ENCODE measurements around the gene NRXN3. TPM values are rescaled to one million over a fixed set of nuclear protein-coding genes. Genes with fewer than 3 reads are reported as not detected.

Gene NRXN3
- total RNA-seq, 6 experiments from 2014 or later: 0.07 to 0.28 (median 0.11) TPM; not detected in 2

DNA sequence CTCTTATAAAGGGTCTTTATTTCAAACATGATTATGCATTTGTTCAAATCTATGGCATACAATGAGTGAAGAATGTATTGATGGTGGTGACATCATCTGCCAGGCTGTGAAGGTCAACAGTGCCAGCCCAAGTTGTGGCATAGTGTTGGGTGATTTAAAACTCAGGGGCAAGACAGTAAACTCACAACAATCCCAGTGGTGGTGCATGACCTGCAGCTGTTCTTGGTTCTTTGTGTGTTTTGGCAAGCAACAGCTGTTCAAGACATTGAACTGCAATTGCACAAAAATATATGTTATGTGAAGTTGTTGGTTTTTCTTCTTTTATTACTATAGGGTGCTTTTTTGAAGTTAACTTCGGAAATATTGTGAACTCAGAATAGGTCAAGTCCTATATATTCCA lies 851.6 kb downstream of the NRXN3 start:
- peaks cover 4% of the 10 kb centered on the region for H3K27me3 Mint-ChIP-seq (ENCODE audit: insufficient read depth)
- no peak overlapping the region for H3K27ac Mint-ChIP-seq
- no peaks in the 10 kb centered on the region for H3K36me3 Mint-ChIP-seq (ENCODE audit: low read depth)
- TF ChIP-seq, protein P1, sequence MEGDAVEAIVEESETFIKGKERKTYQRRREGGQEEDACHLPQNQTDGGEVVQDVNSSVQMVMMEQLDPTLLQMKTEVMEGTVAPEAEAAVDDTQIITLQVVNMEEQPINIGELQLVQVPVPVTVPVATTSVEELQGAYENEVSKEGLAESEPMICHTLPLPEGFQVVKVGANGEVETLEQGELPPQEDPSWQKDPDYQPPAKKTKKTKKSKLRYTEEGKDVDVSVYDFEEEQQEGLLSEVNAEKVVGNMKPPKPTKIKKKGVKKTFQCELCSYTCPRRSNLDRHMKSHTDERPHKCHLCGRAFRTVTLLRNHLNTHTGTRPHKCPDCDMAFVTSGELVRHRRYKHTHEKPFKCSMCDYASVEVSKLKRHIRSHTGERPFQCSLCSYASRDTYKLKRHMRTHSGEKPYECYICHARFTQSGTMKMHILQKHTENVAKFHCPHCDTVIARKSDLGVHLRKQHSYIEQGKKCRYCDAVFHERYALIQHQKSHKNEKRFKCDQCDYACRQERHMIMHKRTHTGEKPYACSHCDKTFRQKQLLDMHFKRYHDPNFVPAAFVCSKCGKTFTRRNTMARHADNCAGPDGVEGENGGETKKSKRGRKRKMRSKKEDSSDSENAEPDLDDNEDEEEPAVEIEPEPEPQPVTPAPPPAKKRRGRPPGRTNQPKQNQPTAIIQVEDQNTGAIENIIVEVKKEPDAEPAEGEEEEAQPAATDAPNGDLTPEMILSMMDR (IDR thresholded peaks at IDR 0.05): no peak
- peaks cover 24% of the 10 kb centered on the region for H3K4me1 Mint-ChIP-seq (ENCODE audit: low read depth)
- H3K9me3 Mint-ChIP-seq: no peaks in the 10 kb centered on the region
- no peak for DNase-seq
- H3K4me3 Mint-ChIP-seq: no peak overlapping the region

DNA sequence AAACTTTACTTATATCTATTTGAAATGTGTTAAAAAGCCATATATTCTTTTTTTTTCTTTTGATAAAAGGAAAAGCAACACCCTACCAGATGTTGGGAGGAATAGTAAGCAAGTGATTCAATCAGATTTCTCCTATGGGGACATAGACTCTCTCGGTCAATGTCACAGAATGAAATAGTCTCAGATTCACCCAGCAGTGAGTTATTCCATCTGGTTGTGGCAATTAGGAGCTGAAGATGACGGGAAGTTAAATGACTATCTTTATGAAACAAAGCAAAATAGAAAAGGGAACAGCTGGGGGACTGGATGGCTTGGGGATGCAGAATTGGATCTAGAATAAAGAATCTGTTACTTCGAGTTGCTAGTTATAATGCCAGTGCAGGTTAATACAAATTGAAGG lies 857.0 kb downstream of the NRXN3 start:
- Mint-ChIP-seq H3K4me3 (no peak overlapping the region), H3K27ac (no peak overlapping the region), H3K9me3 (no peaks in the 10 kb centered on the region), H3K36me3 (ENCODE audit: low read depth) (no peaks in the 10 kb centered on the region), H3K27me3 (ENCODE audit: insufficient read depth) (peaks cover 16% of the 10 kb centered on the region), H3K4me1 (ENCODE audit: low read depth) (no peaks in the 10 kb centered on the region)
- TF ChIP-seq, protein P1 (IDR thresholded peaks at IDR 0.05): no peak
- no peak for DNase-seq

- TF ChIP-seq, protein P1 (IDR thresholded peaks at IDR 0.05): no peak
- Mint-ChIP-seq H3K36me3 (ENCODE audit: low read depth) (no peaks in the 10 kb centered on the region), H3K4me1 (ENCODE audit: low read depth) (no peaks in the 10 kb centered on the region), H3K27ac (no peak overlapping the region), H3K27me3 (ENCODE audit: insufficient read depth) (peaks cover 16% of the 10 kb centered on the region), H3K9me3 (no peaks in the 10 kb centered on the region), H3K4me3 (no peak overlapping the region)
- DNase-seq: no peak
Observed at GRCh38 chr14:79028281-79028680, 858.1 kb downstream of the NRXN3 start.

- Mint-ChIP-seq H3K4me1 (ENCODE audit: low read depth) (no peaks in the 10 kb centered on the region), H3K9me3 (peaks cover 9% of the 10 kb centered on the region; the same call in 1 of the 2 replicates), H3K27me3 (ENCODE audit: insufficient read depth) (peaks cover 1% of the 10 kb centered on the region), H3K27ac (no peak overlapping the region), H3K4me3 (no peak overlapping the region), H3K36me3 (ENCODE audit: low read depth) (peaks cover 10% of the 10 kb centered on the region)
- TF ChIP-seq, protein P1 (IDR thresholded peaks at IDR 0.05): no peak
- DNase-seq: no peak
Observed at GRCh38 chr14:79036441-79036840, 866.3 kb downstream of the NRXN3 start.

GRCh38 chr14:79037106-79037505 lies 866.9 kb downstream of the NRXN3 start:
- Mint-ChIP-seq H3K27me3 (ENCODE audit: insufficient read depth) (peaks cover 3% of the 10 kb centered on the region), H3K36me3 (ENCODE audit: low read depth) (peaks cover 10% of the 10 kb centered on the region), H3K9me3 (peaks cover 9% of the 10 kb centered on the region; the same call in 1 of the 2 replicates), H3K27ac (no peak overlapping the region), H3K4me1 (ENCODE audit: low read depth) (no peaks in the 10 kb centered on the region), H3K4me3 (no peak overlapping the region)
- no peak for DNase-seq
- TF ChIP-seq, protein P1 (IDR thresholded peaks at IDR 0.05): no peak

DNA sequence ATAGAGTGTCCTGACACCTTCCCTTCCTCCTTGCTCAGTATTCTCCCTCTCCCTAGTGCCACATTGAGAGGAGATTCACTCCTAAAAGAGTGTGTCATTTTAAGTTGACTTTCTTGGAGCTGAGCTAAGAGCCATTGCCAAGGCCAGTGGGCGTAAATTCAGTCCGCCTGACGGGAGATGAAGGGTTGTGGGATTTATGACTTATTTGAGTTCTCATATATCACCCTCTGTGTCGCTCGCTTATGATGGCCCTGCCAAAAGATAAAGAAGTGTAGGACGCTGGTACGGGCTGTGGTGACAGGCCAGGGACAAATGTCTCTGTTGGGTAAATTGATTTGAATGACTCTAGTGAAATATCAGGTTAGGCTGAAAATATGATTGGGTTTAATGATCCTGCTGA lies 867.4 kb downstream of the NRXN3 start:
- H3K27me3 Mint-ChIP-seq (ENCODE audit: insufficient read depth): peaks cover 3% of the 10 kb centered on the region
- H3K9me3 Mint-ChIP-seq: peaks cover 9% of the 10 kb centered on the region; the same call in 1 of the 2 replicates
- peaks cover 10% of the 10 kb centered on the region for H3K36me3 Mint-ChIP-seq (ENCODE audit: low read depth)
- TF ChIP-seq, protein P1 (IDR thresholded peaks at IDR 0.05): no peak
- no peak overlapping the region for H3K4me3 Mint-ChIP-seq
- DNase-seq: no peak
- H3K27ac Mint-ChIP-seq: no peak overlapping the region
- no peaks in the 10 kb centered on the region for H3K4me1 Mint-ChIP-seq (ENCODE audit: low read depth)
